Sigmoid colon (tissue), 4 donors: ENCODE results near the gene LEMD1.

Experiments used
- EP300 ChIP-seq, 4 donors: sonication (generic); formaldehyde crosslinking; IDR thresholded peaks; one replicate each; pipeline ENCODE4 v1.6.1; 2017; ENCODE audit warnings: antibody characterized with exemption in 4 of 4
- POLR2A ChIP-seq, 2 donors: fragments of 450-650 bp; IDR thresholded peaks; one replicate each; pipeline ENCODE4 v1.6.1; 2016; ENCODE audit warnings: antibody characterized with exemption in 2 of 2, mild to moderate bottlenecking in 2 of 2, moderate library complexity in 2 of 2
- POLR2AphosphoS5 ChIP-seq, 4 donors: sonication (generic); formaldehyde crosslinking; IDR thresholded peaks; one replicate each; pipeline ENCODE4 v1.6.1; 2017; ENCODE audit warnings: antibody characterized with exemption in 4 of 4
- TF ChIP-seq, protein P1 (sequence below), 4 experiments: fragments of 450-650 bp in 3 of 4; fragments of 200-600 bp in 1 of 4; IDR thresholded peaks; one replicate each; pipeline ENCODE4 v1.5.1; 2016 to 2019; ENCODE audit warnings: antibody characterized with exemption in 4 of 4, mild to moderate bottlenecking in 3 of 4, moderate library complexity in 2 of 4

DNA sequence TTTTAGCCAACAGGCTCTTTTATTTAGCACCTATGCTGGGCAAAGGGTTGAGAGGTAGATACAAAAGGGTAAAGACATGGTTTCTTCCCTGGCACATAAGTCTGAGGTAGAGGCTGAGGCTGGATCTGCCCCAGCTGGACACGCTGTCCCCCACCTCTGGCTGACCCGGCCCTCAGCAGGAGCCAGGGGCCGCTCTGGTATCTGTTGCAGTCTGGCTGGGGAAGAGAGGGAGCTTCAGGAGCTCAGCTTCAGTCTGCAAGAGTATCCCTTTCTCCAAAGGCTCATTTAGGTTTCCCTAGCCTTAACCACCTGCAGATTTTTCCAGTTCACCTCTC, 19.8 kb upstream of the LEMD1 start:
- TF ChIP-seq POLR2A (IDR thresholded peaks at IDR 0.05) (no peak), POLR2AphosphoS5 (IDR thresholded peaks at IDR 0.05) (no peak), EP300 (IDR thresholded peaks at IDR 0.05) (no peak)
- TF ChIP-seq, protein P1, sequence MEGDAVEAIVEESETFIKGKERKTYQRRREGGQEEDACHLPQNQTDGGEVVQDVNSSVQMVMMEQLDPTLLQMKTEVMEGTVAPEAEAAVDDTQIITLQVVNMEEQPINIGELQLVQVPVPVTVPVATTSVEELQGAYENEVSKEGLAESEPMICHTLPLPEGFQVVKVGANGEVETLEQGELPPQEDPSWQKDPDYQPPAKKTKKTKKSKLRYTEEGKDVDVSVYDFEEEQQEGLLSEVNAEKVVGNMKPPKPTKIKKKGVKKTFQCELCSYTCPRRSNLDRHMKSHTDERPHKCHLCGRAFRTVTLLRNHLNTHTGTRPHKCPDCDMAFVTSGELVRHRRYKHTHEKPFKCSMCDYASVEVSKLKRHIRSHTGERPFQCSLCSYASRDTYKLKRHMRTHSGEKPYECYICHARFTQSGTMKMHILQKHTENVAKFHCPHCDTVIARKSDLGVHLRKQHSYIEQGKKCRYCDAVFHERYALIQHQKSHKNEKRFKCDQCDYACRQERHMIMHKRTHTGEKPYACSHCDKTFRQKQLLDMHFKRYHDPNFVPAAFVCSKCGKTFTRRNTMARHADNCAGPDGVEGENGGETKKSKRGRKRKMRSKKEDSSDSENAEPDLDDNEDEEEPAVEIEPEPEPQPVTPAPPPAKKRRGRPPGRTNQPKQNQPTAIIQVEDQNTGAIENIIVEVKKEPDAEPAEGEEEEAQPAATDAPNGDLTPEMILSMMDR (IDR thresholded peaks at IDR 0.05) = no peak
